NCI-H1048 (cell line): ENCODE data around the gene DVL2.
"Not testable (repeated sequence)": the region's sequence is repeated elsewhere in the genome, so short reads cannot be mapped to it uniquely, and the experiment has no call there.

Experiments used
- DNase-seq: peaks from one replicate; lab custom pipeline; 2025; lab: John Stamatoyannopoulos, UW

Gene DVL2

DNA sequence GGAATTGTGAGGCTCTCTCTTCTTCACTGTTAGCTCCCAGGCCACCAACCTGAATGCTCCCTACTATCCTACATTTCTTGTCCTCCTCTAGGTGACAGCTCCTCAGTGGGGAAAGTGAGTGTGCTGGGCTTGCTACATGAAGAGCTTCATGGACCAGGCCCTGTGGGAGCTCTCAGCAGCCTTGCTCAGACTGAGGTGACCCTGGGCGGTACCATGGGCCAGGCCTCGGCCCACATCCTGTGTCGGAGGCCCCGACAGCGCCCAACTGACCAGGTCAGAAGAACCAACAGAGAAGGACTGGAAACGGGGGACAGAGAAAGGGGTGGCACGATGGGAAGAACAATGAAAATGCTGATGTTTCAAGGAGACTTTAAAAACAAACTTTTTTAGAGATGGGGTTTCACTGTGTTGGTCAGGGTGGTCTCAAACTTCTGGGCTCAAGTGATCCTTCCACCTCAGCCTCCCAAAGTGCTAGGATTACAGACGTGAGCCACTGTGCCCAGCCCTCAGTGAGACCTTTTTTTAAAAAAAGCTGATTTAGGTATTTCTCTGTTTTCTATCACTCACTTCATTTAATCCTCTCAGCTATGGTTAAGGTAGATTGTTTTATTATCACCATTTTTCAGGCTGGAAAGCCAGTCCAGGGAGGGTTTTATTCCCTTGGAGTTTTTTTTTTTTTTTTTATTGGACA lies 22.6 kb upstream of the DVL2 start:
- no peak for DNase-seq

DNA sequence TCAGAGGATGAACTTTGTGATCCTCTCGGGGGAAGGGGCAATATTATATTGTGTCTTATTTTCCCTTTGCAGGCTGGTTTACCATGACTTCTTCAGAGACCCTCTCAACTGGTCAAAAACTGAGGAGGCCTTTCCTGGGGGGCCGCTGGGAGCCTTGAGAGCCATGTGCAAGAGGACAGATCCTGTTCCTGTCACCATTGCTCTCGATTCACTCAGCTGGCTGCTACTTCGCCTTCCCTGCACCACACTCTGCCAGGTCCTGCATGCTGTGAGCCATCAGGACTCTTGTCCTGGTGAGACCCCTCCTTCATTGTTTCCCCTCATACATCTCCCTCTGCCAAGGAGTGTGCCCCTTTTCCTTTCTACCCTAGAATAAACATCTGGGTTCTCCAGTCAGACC lies 20.2 kb upstream of the DVL2 start:
- no peak for DNase-seq

DNA sequence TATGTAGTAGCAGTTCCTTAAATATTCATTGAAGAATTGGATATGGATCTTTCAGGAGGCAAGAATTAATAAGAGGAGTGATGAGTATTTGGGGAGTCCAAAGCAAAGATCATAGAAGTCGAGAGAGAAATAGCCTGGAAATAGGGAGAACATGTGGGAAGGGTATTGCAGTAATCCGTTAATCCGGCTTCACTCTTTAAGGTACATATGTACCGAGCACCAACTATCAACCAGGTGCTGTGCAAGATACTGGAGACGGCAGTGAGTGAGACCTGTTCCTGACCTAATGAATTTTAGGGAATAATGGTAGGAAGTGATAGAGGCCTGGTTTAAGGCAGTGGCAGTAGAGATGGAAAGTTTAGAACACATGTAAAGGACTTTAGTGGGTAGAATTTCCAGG lies 18.8 kb upstream of the DVL2 start:
- DNase-seq: no peak

DNA sequence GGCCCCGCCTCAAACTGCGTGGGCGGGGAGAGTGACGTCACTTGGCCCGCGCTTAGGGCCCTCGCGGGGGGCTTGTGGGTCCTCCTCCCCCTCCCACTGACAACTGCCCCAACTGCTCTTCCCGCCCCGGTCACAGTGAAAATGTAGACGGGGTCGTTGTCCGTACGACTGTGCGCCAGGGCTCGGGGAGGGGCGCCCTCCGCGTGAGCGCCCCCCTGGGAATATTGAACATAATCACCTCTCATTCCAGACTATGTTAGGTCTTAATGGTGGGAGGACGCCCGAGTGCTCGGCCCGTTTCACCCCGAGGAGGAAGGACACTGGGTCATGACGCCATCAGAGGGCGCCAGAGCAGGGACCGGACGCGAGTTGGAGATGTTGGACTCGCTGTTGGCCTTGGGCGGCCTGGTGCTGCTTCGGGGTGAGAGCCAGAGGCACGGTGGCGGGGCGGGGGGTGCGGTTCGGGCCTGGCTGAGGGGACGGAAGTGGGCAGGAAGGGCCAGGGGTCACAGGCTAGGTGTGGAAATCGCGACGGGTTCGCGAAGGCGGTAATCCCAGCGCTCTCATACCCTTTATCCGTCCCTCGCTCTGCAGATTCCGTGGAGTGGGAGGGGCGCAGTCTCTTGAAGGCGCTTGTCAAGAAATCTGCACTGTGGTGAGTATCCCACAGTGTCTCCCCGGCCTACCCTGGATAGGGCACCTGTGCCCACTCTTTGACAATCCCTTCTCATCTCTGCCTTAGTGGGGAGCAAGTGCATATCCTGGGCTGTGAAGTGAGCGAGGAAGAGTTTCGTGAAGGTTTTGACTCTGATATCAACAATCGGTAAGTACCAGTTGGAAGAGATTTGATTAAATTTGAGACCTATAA lies 18.1 kb upstream of the DVL2 start, which contains the start of gene ELP5:
Gene ELP5 (plus strand): TSS at position 40 of the 868 bp plus-strand sequence. CDS start 336 bp downstream, at position 376.
- DNase-seq: peak; percentile 72

DNA sequence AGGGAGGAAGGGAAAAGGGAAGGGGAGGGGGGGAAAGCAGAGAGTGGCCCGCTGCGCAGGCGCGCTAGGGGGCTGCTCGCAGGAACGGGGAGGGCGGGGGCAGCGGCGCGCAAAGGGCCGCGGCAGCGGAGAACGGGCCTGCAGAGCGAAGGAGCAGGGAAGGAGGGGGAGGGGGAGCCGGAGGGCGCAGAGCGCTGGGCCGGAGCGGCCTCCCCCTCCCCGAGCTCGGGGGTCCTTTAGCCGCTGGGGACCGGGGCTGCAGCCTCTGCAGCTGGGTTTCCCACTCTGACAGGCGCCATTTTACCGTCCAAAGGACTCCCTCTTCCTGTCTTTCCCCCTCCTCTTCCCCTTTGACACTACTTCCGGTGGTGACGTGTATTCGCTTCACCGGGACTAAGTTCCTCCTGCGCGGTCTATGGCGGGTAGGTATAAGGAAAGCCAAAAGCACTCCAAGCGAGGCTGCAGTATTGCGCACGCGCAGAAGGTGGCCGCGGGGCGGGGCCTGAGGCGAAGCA lies 17.4 kb upstream of the DVL2 start, which contains the start of gene CTDNEP1:
Gene CTDNEP1 (minus strand): TSS at position 74 of the 515 bp plus-strand sequence. CDS start 438 bp downstream, outside the sequence.
- DNase-seq: peak; percentile 89

DNA sequence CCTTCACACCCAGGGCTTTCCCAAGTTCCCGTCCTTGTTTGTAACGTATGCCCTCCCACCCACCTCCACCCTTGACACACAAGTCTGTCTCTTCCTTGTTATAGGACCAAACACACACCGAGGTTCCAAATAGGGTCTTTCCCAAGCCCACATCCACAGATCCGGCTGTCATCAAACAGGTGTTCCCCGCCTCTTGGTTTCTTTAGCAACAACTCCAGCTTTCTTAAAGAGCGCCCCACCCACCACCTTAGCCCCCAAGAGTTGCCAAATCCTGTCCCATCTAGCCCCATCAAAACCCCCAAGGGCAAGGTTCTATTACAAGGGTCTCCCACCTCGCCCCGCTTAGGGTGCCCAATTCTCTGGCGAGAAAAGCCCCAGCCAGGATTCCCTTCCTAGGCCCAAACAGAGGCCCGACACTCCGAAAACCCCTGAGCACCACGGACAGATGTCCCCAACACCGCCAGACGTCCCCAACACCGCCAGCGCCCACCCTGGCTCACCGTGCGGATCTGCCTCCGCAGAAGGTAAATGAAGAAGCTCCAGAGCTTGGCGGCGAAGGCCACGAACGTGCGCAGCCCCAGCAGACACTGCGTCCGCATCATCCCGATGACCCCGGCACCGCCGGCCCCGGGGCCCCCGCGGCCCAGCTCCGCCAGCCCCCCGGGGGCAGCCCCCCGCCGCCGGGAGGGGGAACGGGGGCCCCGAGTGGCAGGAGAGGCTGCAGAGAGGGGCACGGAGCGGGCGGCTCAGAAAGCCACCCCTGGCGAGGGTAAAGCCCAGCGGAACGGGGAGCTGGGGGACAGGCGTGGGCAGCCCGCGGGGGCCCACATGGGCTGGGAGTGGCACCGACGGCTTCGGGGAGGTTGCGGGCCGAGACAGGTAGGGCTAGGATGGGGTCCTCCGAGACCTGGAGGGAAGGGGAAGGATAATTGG lies 16.6 kb upstream of the DVL2 start:
- no peak for DNase-seq

DNA sequence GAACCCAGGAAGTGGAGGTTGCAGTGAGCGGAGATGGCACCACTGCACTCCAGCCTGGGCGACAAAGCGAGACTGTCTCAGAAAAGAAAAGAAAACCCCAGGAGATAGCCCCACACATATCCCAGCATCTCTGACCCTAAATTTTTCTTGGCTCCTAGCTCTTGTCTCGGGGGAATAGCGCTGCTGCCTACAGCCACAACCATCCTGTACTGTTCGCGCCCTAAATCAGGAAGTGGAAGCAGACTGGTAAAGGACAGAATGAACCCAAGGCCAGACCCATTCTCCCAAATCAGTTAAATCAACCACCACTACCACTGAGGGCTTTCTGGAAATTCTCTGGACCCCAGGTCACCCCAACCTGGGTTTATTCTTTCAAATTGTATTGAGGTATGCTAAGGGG lies 15.5 kb upstream of the DVL2 start:
- no peak for DNase-seq

DNA sequence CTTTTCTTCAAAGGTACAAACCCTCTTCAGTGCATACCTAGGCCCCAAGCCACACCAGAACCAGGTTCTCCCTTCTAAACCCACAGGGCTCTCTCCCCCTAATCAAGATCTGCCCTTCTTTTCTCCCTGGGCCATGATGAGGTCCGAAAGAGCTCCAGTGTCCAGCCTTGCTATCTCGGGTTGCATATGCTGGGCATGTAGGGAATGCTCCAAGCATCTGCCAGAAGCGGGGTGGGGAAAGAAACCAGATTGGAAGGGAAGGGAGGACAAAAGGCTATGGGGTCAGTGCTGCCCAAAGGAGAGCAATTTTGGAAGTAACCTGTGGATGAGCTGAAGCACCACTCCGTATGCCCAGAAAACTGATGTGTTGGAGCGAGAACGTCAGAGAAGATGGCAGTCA lies 14.9 kb upstream of the DVL2 start:
- DNase-seq: no peak

DNA sequence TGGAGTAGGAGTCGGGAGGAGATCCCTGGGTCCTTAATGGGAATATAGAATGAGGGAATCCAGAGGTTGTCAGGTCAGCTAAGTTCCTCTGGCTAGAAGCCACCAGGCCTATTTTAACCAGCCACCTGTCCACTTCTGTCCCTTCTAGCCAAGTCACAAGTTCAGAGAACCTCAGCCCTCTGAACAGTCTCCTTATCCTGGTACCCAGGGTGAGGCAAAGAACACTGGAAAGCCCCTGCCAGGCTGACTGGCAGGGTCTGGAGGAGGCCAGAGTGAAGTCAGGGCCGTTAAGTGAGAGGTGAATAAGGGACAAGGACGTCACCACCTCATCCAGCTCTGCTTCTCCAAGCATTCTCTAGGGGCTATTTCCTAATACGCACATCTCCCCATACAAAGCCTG lies 14.5 kb upstream of the DVL2 start:
- DNase-seq: no peak

DNA sequence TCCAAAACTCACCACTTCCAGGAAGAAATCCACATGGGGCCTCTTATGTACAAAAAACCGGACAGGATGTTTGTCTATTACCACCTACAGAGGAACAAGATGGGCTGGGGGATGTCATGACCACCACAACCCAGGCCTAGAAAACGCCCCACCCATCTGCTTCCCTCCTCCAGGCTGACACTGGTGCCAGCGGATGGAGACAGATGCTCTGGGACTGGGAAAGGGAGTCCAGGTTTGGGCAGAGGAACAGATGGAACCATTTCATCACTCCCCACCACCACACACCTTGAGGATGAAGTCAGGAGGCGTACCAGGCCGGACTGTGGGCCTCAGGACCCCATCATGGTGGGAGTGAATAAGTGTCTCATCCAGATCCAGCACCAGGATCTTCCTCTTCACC lies 12.5 kb upstream of the DVL2 start:
- no peak for DNase-seq

DNA sequence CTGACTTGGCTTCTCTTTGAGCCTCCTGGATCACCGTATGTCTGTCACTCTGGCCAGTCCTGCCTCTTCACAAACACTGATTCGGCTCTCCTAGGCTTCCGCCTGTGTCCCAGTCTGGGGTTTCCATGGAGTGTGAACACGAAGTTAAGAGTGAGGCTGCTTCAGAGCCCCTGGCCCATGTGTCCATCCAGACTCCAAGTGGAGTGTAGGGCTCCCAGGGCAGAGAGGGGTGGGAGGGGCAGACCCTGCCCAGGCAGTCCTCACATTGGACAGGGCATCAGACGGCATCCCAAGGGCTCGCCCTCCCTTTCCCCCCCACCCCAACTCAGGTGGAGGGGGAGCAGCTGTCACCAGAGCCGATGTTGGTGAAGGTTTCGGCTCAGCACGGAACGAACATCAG lies 9.5 kb upstream of the DVL2 start:
- not testable (repeated sequence) for DNase-seq

DNA sequence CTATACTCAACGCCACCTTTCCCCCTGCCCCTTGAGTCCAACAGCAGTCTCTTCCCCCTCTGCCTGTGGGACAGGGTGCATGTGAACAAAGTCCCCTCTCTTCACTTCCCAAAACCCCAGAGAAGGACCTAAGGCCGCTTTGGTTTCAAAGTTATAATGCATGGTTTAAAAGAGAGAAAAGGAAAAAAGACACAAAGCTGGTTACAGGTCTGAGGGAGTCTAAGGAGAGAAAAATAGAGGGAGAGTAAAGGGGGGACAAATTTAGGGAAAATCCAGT lies 9.1 kb upstream of the DVL2 start:
- DNase-seq: no peak

DNA sequence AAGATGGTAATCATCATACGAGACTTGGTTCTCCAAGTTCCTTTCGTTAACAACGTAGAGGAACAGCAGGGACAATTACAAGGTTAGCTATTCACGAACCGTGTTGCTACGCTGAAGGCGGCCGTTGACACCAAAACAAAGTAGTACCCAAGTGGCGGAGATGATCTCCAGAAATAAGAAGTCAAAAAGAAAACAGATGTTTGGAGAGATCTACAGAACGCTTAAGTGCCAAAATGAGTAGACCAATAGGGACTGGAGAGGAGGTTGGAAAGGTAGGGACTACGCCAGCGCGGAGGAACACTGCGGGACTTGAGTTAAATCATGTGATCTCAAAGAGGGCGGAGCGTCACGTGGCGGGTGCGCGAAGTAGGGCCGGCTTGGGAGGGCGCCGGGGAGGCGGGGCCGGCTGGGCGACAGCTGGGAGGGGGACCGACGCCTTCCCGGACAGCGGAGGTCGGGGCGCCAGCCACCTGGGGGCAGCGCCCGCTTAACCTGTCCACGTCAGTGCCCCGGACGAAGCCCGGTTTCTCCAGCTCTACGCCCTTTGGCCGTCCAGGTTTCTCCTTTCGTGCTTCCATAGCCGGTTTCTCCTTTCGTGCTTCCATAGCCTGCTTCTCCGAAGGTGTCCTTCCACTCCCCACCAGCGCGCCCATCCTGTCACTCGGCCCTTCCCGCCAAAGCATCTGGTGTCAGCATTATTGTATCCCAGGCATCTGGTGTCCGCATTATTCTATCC lies 8.6 kb upstream of the DVL2 start:
- peak; percentile 86 for DNase-seq

DNA sequence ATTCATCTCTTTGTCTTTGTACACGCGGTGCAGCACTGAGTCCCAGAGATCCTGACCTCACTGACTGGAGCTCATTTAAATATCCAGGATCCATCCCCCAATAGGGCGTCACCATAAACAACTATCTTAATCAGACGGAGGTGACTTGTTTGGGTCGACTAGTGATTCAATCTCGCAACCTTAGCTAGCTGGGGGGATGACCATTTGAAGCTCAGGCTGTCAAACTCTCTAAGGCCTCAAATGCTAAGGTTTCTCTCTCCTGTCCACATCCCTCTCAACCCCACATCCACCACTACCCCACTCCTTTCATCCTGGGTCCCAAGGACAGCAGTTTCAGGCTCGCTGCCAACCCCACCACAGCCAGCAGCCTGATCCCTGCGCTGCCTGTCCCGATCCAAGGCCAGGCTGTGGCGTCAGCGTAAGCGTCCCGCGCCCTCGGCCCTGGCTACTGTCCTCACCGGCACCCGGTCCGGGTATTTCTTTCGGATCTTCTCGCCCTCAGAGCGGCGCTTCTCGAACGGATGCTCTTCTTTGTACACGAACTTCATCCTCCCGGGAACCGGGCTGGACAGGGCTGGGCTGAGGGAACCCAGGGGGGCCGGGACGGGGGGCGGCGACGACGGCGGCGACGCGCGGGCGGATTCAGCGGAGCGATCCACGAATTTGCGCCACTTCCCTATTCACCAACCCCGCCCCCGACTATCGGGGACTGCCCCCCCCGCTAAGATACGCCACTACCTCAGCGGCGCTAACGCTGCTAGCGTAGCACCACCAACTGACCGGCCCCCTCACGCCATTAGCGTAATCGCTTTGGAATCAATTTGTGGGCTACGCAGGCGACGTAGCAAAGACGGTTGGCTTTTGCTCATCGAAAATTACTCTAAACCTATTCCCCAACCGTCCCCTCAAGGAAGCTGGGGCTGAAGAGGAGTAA lies 7.7 kb upstream of the DVL2 start, which contains the start of gene GABARAP:
Gene GABARAP (minus strand): TSS at position 667 of the 934 bp plus-strand sequence. CDS start 119 bp downstream, at position 548.
- peak; percentile 78 for DNase-seq

DNA sequence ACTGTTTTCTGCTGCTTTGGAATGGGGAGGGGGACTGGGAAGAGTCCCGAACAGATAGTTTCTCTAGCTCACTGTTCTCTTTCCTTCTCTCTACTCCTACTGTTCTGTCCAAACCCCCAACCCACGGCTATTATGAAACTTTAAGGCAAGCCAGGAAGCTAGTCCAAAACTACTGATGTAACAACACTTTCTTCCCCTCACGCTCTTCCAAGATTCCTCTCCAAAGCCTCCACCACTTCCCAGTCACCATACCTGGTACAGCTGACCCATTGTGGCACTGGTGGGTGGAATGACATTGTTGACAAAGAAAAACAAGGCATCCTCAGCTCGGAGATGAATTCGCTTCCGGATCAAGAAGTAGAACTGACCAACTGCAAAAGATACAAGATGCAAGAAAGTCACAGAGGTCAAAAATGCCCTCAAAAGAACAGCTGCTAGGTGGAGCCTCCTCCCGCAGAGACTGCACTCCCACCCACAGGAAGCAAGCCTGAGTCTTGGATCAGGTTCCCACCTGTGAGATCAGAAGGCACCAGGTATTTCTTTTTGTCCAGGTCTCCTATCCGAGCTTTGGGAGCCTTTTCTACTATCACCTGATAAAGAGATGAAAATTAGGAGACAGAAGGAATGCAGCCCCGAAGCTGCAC lies 6.9 kb upstream of the DVL2 start:
- DNase-seq: no peak

DNA sequence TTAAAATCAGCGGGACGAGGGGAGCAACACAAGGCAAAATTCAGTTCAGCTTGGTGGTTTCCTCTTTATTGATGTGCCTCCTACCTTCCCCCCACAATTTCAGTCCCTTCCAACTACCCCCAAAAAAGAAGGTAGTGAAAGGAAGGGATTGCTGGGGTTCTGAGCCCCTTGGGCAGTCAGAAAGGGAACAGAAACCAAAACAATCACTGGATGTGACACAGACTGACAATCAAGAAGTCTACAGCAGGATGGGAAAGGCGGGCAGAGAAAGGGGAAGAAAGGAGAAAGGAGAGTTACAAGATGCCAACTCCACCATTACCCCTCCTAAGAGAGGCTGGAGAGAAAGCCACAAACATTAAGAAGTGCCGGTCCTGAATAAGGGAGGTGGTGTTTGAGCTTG lies 6.1 kb upstream of the DVL2 start:
- DNase-seq: no peak

DNA sequence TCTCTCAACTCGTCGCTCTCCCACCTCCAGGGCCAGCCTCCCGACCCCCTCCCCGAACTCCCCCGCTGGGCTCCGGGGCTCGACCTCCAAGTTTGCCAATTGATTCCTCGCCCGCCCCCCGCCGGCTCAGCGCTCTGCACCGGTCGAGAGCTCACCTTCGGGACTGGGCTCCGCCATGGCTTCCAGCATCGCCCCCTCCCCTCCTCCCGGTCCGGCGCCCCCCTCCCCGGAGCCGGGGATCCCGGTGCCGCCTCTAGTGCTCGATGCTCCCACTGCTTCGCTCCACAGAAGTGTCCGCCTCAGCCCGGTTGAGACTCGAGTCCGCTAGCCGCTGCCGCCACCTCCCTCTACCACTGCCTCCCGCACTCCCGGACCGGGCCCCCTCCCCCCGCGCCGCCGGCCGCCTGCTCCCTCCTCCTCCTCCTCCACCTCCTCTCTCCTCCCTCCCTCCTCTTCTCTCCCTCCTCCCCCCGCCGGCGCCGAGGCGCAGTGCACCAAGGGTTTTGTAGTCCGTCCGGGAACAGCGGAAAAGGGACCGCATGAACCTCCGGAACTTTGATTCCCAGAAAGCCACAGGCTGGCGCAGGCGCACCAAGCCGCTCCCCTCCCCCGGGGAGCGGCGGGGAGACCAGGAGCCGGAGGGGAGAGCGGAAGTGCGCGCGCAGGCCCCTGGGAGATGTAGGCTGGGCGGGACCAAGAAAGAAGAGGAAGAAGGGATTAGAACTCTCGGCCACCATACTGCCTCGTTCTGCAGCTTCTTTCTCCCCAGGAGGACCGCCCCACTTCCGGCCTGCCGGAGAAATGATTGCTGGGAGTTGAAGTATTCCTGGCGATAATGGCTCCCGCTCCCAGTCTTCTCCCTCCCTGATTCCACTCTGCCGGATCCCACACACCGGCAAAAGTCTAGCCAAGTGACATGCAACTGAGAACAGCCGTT lies 5.0 kb upstream of the DVL2 start, which contains the start of gene PHF23:
Gene PHF23 (minus strand): TSS at position 367 of the 937 bp plus-strand sequence. CDS start 178 bp downstream, at position 189.
- peak; percentile 98 for DNase-seq

DNA sequence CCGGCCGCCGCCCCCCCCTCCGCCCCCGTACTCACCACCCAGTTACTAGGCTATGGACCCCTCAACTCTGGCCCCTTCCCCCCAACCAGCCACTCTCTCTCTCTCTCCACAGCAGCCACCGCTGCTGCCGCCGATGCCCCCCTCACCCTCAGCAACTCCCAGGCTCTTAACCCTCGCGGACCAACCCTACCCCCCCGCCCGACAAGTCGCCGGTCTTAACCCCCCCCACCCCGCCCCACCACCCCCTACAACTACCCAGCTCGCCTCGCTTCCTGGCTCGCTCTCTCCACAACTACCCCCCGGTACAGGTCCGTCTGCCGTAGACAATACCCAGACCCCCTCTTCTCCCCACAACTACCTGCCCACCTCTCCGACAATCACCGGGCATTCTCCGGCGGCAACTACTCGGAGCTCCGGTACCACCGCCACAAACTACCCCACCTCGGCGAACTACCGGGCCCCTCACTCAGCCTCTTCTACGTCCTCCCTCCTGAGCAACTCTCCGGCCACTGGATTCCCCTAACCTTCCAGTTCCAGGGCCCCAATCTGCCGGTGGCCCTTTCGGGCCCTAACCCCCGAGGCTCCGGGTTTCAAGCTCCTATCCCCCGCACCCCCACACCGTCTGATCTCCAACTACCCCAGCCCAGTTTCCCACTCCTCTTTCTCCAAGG lies 4.2 kb upstream of the DVL2 start:
- DNase-seq: no peak
